Endothelial cell of umbilical vein (primary cell): ENCODE results near the gene AEBP1. TPM values are rescaled to one million over a fixed set of nuclear protein-coding genes. Genes with fewer than 3 reads are reported as not detected.

Experiments
- BruUV-seq: library from RNA; stranded (reverse); fragments of 400-500 nt; replicated peaks from 2 replicates; lab custom pipeline; 2021; lab: Mats Ljungman, UMichigan
- CTCF ChIA-PET: fragments of 300-600, 350-600 bp; sonication (Branson Sonifier 250); formaldehyde crosslinking; loops from one replicate; lab custom pipeline; 2021; ENCODE audit warnings: antibody characterized with exemption, inconsistent platforms; lab: Charles Lee
- POLR2A ChIA-PET: fragments of 300-600, 350-600 bp; sonication (Branson Sonifier 250); formaldehyde crosslinking; loops from one replicate; lab custom pipeline; 2021; ENCODE audit warnings: antibody characterized with exemption, inconsistent platforms; lab: Charles Lee
- DNase-seq: peaks from one replicate; pipeline ENCODE4 v3.0.0-alpha.2; 2011; ENCODE audit warnings: low read depth, low spot score
- FAIRE-seq: peaks from 2 replicates; lab custom pipeline; 2011; peaks lifted over from hg19 to GRCh38; lab: Jason Lieb, UNC
- H2AFZ ChIP-seq: 2 replicates; pipeline ENCODE4 v1.6.0; 2012; ENCODE audit warnings: low read depth, low read length, control low read depth, inconsistent platforms
- H3K27ac ChIP-seq: 2 replicates; pipeline ENCODE4 v1.5.1; 2011; ENCODE audit warnings: low read depth, mild to moderate bottlenecking, control low read depth, low read length, moderate library complexity; ENCODE audit not compliant: insufficient read depth
- H3K27me3 ChIP-seq, 2 experiments: 2 replicates each; pipeline versions ENCODE4 v1.6.0 to v1.6.1; 2011; ENCODE audit warnings: low read length in 2 of 2, mixed read lengths in 1 of 2; ENCODE audit not compliant: control insufficient read depth in 2 of 2, insufficient read depth in 2 of 2
- H3K36me3 ChIP-seq, 2 experiments: 2 replicates in 1 of 2; 3 replicates in 1 of 2; pipeline ENCODE4 v1.5.1; 2011; ENCODE audit warnings: low read length in 2 of 2, mild to moderate bottlenecking in 1 of 2, moderate library complexity in 1 of 2; ENCODE audit not compliant: control insufficient read depth in 2 of 2, insufficient read depth in 2 of 2; ENCODE audit errors: extremely low read depth in 1 of 2
- H3K4me1 ChIP-seq: 3 replicates; pipeline ENCODE4 v1.5.1; 2011; ENCODE audit warnings: mild to moderate bottlenecking, low read length; ENCODE audit not compliant: control insufficient read depth, insufficient read depth; ENCODE audit errors: extremely low read depth
- H3K4me2 ChIP-seq: 2 replicates; pipeline ENCODE4 v1.6.1; 2011; ENCODE audit warnings: low read length, control low read depth, mixed read lengths; ENCODE audit not compliant: insufficient read depth
- H3K4me3 ChIP-seq, 3 experiments: fragments of 200-600 bp in 1 of 3; sonication (generic), shearing (Covaris generic) in 1 of 3; replicated peaks in 1 of 3; 2 replicates each; pipeline ENCODE4 v1.5.1; 2011 to 2016; ENCODE audit warnings: control low read depth in 3 of 3, low read length in 3 of 3, mild to moderate bottlenecking in 2 of 3, inconsistent platforms in 1 of 3, low read depth in 1 of 3, moderate library complexity in 1 of 3; ENCODE audit not compliant: insufficient read depth in 1 of 3
- H3K79me2 ChIP-seq: 2 replicates; pipeline ENCODE4 v1.6.0; 2012; ENCODE audit warnings: low read length, inconsistent platforms; ENCODE audit not compliant: control insufficient read depth, insufficient read depth
- H3K9ac ChIP-seq: replicated peaks from 2 replicates; pipeline ENCODE3; 2011; ENCODE audit warnings: low read length, control low read depth; ENCODE audit not compliant: insufficient read depth; ENCODE audit errors: extremely low read depth
- H3K9me1 ChIP-seq: replicated peaks from 3 replicates; pipeline ENCODE4 v1.6.0; 2011; ENCODE audit warnings: mild to moderate bottlenecking, low read length; ENCODE audit not compliant: control insufficient read depth, insufficient read depth; ENCODE audit errors: extremely low read depth
- H3K9me3 ChIP-seq: replicated peaks from 2 replicates; pipeline ENCODE4 v1.5.1; 2012; ENCODE audit warnings: low read length, inconsistent platforms; ENCODE audit not compliant: control insufficient read depth, insufficient read depth
- H4K20me1 ChIP-seq: replicated peaks from 2 replicates; pipeline ENCODE3; 2011; ENCODE audit warnings: mild to moderate bottlenecking, low read length; ENCODE audit not compliant: control insufficient read depth, insufficient read depth; ENCODE audit errors: extremely low read depth
- CTCF ChIP-seq, 2 donors: IDR thresholded peaks; 1 replicate in 1 of 2; 2 replicates in 1 of 2; pipeline ENCODE4 v1.5.1; 2011; ENCODE audit warnings: low read length in 2 of 2, mild to moderate bottlenecking in 2 of 2, moderate library complexity in 2 of 2, control low read depth in 1 of 2, inconsistent platforms in 1 of 2, low read depth in 1 of 2; ENCODE audit not compliant: insufficient read depth in 1 of 2; ENCODE audit errors: extremely low read depth in 1 of 2
- EZH2 ChIP-seq: IDR thresholded peaks from 2 replicates; pipeline ENCODE4 v1.6.1; 2012; ENCODE audit warnings: borderline replicate concordance, low read depth, mild to moderate bottlenecking, moderate library complexity, low read length, inconsistent platforms; ENCODE audit not compliant: severe bottlenecking
- FOS ChIP-seq: IDR thresholded peaks from 2 replicates; pipeline ENCODE4 v1.6.1; 2011; ENCODE audit warnings: mild to moderate bottlenecking, low read length, moderate library complexity, borderline replicate concordance; ENCODE audit not compliant: insufficient read depth
- GATA2 ChIP-seq: IDR thresholded peaks from 2 replicates; pipeline ENCODE4 v1.7.0; 2011; ENCODE audit warnings: low read depth, mild to moderate bottlenecking, moderate library complexity, mixed read lengths, low read length; ENCODE audit not compliant: insufficient read length, insufficient read depth
- JUN ChIP-seq: IDR thresholded peaks from 2 replicates; pipeline ENCODE4 v1.6.1; 2011; ENCODE audit warnings: borderline replicate concordance, low read depth; ENCODE audit not compliant: insufficient read length, insufficient read depth
- MAX ChIP-seq: IDR thresholded peaks from 2 replicates; pipeline ENCODE4 v1.6.1; 2011; ENCODE audit not compliant: insufficient read depth, insufficient read length
- MYC ChIP-seq: IDR thresholded peaks from one replicate; pipeline ENCODE4 v1.6.1; 2011; ENCODE audit warnings: mild to moderate bottlenecking, low read depth, low read length
- POLR2A ChIP-seq: IDR thresholded peaks from 2 replicates; pipeline ENCODE4 v1.6.1; 2012; ENCODE audit warnings: low read depth, mild to moderate bottlenecking, control low read depth, low read length
- POLR2AphosphoS5 ChIP-seq: IDR thresholded peaks from 2 replicates; pipeline ENCODE4 v1.6.1; 2012; ENCODE audit warnings: low read depth, mild to moderate bottlenecking, control low read depth, low read length, moderate library complexity; ENCODE audit not compliant: insufficient read depth
- dilution Hi-C: fragments of 300-500 bp; cut with MboI; formaldehyde crosslinking; loops from one replicate; pipeline ENCODE4 v1.15.0; 2019; ENCODE audit warnings: low sequenced_read_pairs; ENCODE audit not compliant: extremely low pct_ligation_motif_present
- intact Hi-C: fragments of 100-400 bp; cut with micrococcal nuclease; formaldehyde crosslinking; loops from one replicate; pipeline ENCODE4 v1.10.0; 2022
- polyA plus RNA-seq, 4 experiments: library from polyadenylated mRNA; depleted of rRNA in 3 of 4; stranded (reverse) in 3 of 4; unstranded in 1 of 4; fragments of >200 nt; gene quantifications; 2 replicates each; pipeline versions ENCODE4 v1.2.1 to v1.2.3, GENCODE V29; 2011 to 2012; ENCODE audit warnings: missing spikeins in 1 of 4
- total RNA-seq: library from RNA; stranded (reverse); gene quantifications from 2 replicates; pipeline ENCODE4 v1.2.3, GENCODE V29; 2021

The AEBP1 gene
- total and polyA plus RNA-seq, 2 donors (not counting 3 experiments of a cell fraction or from before 2014, with no cell fraction given) = 20.6 to 48.0 TPM

GRCh38 chr7:44120395-44120794, 16.2 kb downstream of the AEBP1 start:
- Histone ChIP-seq H3K9me3 (no peaks in the 10 kb centered on the region), H4K20me1 (no peaks in the 10 kb centered on the region), H3K4me2 (no peak overlapping the region), H3K36me3 (peaks cover 0 to 16% of the 10 kb centered on the region in 2 experiments), H3K9ac (no peak overlapping the region), H3K9me1 (no peaks in the 10 kb centered on the region), H3K4me1 (peaks cover 14% of the 10 kb centered on the region), H3K27me3 (no peaks in the 10 kb centered on the region), H3K79me2 (peaks cover 25% of the 10 kb centered on the region), H3K27ac (no peak overlapping the region), H3K4me3 (no peak overlapping the region), H2AFZ (no peak overlapping the region)
- no peak for DNase-seq
- TF ChIP-seq FOS (no peak), MAX (no peak), JUN (no peak), MYC (no peak), GATA2 (no peak), POLR2A (no peak)
- POLR2A ChIA-PET = interaction anchor here (0.5 kb wide), 1 partner anchor 865 kb away, joined by 3 read pairs; no protein-coding TSS in a partner anchor
- FAIRE-seq = no peak
- dilution Hi-C loops = no loop called here
- no TSS peak for BruUV-seq
- CTCF ChIA-PET = interaction anchor here (0.8 kb wide), 1 partner anchor 15 kb away, joined by 3 read pairs; no protein-coding TSS in a partner anchor
- intact Hi-C loops = no loop called here

GRCh38 chr7:44121761-44122420, 17.7 kb downstream of the AEBP1 start:
- H3K4me2 ChIP-seq = peak overlapping the region; percentile 92
- intact Hi-C loops = loop anchor here (2.0 kb wide), 3 partner anchors 17 to 75 kb away; partner anchors contain the start of gene AEBP1

More at GRCh38 chr7:44121761-44122420, 17.7 kb downstream of the AEBP1 start:
- ChIA-PET CTCF (interaction anchor here (1.4 to 1.8 kb wide), 2 partner anchors 10 to 17 kb away, joined by 3 to 7 read pairs; partner anchors contain the start of gene AEBP1), POLR2A (no interaction called here)
- H3K36me3 ChIP-seq = peaks cover 0 to 15% of the 10 kb centered on the region in 2 experiments
- no peaks in the 10 kb centered on the region for H3K9me1 ChIP-seq
- FAIRE-seq (no peak), DNase-seq (no peak)
- no peaks in the 10 kb centered on the region for H3K9me3 ChIP-seq
- peaks cover 14% of the 10 kb centered on the region for H3K4me1 ChIP-seq
- dilution Hi-C loops = no loop called here
- no peaks in the 10 kb centered on the region for H4K20me1 ChIP-seq
- BruUV-seq = no TSS peak
- no peak overlapping the region for H3K27ac ChIP-seq
- H3K9ac ChIP-seq = no peak overlapping the region
- peaks cover 25% of the 10 kb centered on the region for H3K79me2 ChIP-seq
- TF ChIP-seq POLR2A (no peak), GATA2 (no peak), POLR2AphosphoS5 (no peak), CTCF (IDR thresholded peaks at IDR 0.05; ENCODE audit: extremely low read depth in 1 of 2, insufficient read depth in 1 of 2, low read depth in 1 of 2, low read length in 2 of 2) (no peak), MYC (no peak), MAX (no peak), FOS (no peak), JUN (no peak), EZH2 (no peak)
- peak overlapping the region in 1 of 3 experiments; percentile 84 for H3K4me3 ChIP-seq
- no peaks in the 10 kb centered on the region for H3K27me3 ChIP-seq
- no peak overlapping the region for H2AFZ ChIP-seq
